NCI-H526 (cell line): Measurements from ENCODE around the gene MED12L.
"Not testable (repeated sequence)": the region's sequence is repeated elsewhere in the genome, so short reads cannot be mapped to it uniquely, and the experiment has no call there.

ENCODE experiments used
- DNase-seq, 2 experiments: peaks; one replicate each; lab custom pipeline; 2025; lab: John Stamatoyannopoulos, UW

The MED12L gene

DNA sequence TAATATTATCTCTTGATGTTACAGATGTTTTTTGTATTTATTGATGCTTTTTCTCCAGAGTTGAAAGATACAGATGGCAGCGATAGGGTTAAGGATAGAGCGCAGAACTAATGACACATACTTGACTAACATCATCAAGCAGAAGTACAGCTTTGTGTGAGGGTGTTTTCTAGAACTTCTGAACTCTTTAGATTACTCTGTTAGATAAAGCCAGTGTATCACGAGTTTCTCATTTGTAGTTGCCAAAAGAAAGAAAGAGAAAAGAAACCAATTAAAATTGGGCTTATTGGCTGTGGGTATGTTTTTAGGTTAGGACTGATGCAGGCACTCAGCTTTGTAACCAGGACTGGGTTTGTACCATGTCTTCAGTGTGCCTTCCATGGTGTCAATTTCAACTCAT lies 124.2 kb downstream of the MED12L start:
- no peak for DNase-seq

DNA sequence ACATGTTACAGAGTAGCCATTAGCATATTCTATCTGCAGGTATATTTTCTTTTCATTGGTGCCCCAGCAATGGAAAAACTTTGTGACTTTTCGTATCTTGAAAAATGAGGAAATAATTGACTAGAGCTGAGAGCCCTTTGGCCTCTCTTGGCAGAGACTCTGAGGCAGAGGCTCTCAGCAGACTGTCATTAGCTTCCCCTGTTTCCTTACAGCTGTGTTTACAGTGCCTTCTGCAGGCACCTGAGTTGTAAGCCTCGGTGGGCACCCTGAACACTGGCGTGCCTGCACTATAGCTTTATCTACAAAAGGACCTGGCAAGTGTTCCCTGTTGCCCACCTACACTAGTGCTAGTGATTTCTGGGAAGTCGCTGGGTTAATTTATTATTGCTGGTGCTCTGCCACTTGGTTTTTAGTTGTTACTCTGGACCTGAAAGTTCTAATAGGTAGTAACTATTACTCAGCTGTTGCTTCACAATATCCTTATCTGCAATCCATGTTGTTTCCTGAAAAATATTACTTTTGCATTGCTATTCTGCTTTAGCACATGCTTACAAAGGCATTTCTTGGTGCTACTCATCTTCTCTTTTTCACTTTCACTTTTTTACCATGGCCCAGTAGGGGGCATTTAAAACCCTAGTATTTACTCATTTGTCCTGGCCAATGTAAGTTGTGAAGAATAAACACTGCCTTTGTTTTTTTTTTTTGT lies 125.4 kb downstream of the MED12L start:
- DNase-seq = no peak

DNA sequence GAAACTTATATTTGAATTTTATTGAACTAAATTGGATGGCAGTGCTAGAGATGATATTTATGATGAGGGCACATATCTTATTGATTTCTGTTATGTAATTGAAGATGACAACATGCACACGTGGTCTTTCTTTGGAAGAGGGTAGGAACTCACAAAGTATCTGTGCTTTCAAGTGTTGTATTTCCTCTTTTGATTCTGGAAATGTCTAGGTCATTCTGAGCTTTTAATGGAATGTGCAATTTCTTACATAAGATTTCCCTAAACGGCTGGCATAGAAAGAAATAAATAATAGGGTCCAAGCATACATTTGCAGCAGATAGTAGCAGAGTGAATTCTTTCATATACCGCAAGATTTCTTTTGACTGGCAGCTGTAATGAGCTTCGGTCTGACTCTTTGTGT lies 127.7 kb downstream of the MED12L start:
- no peak for DNase-seq

DNA sequence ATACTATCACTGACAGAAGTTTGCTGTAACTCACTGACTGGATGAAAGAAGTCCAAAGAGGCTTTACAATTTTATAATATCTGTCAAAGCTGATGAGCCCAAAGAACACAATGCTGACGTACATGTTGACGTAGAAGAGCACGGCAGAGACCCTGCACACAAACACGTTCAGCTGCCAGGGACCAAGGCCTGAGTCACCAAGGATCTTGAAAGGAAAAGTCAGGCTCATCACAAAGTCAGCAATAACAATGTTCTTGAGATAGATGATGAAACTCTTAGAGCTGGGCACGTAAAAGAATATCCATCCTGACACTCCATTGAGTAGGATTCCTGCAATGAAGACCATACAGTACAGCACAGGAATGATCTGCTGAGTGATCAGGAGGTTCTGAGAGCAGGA lies 128.4 kb downstream of the MED12L start:
- DNase-seq = no peak

DNA sequence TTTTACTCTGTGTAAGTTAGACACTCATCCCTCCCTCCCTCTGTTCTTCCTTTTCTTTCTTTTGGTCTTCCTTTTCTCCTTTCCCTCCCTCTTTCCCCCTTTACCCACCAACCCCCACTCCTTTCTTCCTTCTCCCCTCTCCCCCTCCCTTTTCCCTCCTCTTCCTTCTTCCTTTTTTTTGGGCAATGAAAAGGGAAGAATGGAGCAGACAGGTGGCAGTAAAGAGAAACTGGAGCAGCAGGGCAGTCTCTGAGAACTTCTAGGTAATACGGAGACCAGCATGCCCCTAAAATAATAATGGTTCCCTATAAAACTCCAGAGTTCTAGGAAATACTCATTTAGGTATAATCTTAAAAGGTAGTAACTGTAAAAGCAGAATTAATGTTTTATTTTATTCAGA lies 129.0 kb downstream of the MED12L start:
- DNase-seq = no peak

DNA sequence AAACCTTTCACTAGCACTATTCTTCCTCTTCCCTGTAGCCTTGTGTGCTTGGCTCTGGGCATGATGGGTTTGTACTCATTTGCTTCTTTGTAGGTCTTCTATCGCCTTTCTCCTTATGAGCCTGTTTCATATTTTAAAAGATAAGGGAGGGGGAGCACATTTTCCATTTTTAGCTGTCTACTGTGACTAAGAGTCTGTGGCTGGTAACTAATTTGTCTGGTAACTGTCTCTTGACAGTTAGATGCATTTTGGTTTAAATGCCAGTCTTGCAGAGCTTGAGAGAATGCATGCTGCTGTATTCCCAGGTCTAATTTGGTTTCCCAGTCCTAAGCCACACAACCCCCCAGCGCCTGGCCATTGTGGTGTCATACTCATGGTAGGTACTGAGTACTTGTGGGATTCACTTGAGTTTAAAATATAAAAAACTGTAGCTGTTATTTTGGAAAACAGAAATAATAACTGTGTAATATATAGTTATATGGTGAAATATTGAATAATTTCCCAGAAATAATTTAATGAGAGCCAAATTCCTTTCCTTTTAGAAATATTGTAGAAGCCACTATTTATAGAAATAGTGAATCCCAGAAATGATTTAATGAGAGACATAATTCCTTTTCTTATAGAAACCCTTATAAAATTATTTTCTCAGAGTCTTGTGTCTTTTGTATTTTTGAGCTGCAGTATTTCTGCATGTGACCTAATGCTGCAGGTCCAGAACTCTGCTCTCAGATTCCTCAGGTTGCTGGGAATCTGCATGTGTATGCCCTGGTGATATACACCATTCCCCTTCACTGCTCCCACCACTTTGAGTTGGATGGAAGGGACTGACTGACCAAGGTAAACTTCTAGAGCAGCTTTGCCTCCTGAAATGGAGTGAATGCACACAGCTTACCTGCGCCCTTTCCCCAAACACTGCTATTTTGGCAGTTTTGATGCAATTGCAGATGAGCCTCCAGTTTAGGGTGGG lies 131.5 kb downstream of the MED12L start:
- no peak for DNase-seq

DNA sequence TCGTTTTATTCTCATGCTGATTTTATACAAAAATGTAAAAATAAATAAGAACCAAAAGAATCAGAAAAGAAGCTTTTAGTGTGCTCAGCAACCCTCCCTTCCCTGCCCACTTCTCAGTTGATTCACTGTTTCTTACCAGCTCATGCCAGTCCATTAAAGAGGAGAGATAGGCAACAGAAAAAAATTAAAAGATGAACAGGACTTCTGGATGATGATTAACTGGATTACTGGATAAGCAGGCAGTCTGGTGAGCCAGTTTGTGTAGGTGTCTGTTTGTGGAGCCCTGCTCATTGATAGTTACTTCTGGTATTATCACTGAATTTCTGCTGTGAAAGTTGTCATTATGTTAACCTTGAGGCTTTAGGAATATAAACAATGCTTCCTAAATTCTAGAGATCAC lies 132.7 kb downstream of the MED12L start:
- DNase-seq = no peak

DNA sequence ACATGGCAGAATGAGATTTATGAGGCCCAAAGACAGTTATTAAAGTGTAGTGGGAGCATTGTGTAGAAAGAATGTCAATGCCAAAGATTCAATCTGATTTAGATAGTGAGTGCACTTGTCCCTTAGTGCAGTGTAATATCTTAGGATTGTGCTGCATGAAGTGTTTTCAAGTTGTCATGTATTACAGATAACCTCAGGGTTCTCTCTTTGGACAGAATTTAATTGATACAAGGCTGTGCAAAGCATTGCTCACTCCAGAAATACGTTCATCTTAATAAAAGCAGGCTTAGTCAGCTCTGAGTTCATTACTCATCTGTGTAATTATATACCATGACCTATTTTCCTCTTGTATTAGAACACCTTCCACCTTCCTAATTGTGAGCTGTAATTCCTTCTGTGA lies 133.6 kb downstream of the MED12L start:
- DNase-seq = no peak

DNA sequence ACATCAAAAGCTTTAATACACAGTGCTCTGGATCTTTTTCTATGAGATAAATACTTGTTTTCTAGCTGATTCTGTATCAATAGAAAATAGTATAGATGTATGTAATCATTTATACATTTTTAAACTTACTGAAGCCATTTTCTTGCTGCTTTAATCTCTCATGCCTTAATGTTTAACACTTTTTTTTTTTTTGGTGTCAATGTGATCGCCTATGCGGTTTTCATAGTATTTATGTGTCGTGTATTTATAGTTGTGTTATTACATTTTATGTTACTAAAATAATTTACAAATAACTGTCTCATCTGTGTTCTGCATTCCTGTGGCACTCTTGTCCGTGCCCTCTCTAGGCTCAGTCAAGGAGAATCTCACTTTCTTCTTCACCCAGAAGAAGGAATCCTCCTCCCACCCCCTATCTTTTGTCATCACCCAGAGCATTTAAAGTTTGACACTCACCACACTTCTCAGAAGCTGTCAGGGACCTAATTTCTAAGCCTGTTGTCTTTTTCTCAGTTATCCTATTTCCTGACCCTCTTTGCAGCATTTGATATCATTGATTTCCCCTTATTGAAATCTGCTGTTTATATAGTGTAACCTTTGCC lies 138.9 kb downstream of the MED12L start:
- DNase-seq = no peak

DNA sequence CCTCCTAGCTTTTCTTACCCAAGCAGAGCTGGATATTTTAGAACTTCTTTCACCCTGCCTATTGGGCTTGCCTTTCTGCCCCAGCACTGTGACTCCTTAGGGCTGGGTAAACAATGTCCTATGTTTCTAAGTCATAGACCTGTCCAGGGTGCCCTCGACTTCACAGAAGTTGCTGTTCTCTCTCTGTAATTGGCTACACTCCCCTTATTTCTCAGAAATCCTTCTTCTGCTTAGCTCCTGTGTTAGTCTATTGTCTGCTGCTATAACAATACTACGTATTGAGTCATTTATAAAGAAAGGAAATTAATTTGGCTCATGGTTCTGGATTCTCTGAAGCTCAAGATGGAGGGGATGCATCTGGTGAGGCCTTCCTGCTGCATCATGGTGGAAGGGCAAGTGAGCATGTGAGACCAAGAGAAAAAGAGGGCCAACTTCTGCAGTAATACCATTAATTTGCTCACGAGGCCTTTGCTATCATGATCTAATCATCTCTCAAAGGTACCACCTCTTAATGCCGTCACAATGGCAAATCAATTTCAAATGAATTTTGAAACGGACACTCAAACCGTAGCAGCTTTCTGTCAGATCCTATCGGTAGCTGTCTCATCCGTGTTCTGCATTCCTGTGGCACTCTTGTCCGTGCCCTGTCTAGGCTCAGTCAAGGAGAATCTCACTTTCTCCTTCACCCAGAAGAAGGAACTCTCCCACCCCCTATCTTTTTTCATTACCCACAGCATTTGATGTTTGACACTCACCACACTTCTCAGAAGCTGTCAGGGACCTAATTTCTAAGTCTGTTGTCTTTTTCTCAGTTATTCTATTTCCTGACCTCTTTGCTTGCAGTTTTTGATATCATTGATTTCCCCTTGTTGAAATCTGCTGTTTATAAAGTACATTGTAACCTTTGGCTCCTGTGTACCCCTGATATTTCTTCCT lies 139.8 kb downstream of the MED12L start:
- no peak for DNase-seq

DNA sequence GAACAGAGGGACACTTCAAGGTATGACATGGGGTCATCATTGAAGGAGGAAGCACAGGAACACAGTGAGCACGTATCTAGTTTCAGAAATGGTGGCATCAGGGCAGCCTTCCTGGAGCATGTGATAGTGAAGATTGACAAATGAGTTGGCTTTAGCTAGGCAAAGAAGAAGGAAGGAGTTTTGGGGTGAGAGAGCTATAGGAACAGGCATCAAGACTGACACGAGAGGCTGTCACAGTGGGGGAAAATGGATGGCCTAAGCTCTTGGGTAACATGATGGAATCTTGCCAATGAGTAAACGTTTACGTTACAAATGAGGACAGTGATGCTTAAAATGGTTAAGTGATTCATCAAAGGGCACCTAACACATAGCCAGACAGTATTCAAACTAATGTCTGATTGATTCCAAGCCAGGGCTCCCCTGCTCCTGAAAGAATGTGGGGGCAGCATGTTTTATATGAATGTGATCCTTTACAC lies 140.7 kb downstream of the MED12L start:
- DNase-seq = peak in 1 of 2 experiments; percentile 3

DNA sequence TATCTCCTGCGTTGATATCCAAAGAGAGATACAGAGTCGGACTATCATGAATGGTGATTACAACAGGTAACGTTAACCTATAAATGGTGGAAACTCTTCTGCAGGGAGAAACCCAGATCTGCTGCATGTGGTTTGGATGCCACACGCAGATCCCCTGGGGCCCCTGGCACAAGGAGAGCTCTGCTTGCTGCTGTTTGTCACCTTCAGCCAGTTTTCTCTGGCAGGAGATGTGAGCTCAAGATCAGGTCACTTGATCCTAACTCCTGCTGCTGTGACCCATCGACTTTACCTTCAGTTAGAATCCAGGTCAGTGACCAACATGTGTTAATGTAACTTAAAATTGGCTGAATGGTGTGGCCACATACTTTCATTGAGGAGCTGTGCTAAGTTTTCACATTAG lies 141.4 kb downstream of the MED12L start:
- DNase-seq = no peak

DNA sequence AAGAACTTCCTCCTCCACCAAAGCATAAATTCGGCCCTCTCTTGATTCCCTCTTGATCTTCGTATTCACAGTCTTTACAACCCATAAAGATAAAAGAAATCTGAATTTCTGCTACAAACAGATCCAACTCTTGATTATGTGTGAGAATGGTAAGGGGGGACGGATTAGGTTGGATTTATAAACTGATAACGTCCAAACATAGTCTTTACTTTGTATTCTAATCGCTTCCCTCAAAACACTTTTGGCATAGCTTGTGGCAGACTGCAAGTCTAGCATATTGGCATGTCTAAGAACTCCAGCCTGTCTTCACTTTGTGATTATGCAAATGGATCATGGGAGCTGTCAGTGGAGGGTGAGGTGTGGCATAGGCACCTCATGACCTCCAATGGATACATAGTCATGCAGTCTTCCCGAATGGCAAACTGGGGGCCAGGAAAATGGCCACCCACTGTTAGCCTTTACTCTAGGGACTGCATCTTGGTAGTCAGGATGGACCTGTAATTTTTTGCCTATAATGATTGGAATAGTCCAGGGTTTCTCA lies 141.9 kb downstream of the MED12L start:
- peak in 1 of 2 experiments; percentile 63 for DNase-seq

DNA sequence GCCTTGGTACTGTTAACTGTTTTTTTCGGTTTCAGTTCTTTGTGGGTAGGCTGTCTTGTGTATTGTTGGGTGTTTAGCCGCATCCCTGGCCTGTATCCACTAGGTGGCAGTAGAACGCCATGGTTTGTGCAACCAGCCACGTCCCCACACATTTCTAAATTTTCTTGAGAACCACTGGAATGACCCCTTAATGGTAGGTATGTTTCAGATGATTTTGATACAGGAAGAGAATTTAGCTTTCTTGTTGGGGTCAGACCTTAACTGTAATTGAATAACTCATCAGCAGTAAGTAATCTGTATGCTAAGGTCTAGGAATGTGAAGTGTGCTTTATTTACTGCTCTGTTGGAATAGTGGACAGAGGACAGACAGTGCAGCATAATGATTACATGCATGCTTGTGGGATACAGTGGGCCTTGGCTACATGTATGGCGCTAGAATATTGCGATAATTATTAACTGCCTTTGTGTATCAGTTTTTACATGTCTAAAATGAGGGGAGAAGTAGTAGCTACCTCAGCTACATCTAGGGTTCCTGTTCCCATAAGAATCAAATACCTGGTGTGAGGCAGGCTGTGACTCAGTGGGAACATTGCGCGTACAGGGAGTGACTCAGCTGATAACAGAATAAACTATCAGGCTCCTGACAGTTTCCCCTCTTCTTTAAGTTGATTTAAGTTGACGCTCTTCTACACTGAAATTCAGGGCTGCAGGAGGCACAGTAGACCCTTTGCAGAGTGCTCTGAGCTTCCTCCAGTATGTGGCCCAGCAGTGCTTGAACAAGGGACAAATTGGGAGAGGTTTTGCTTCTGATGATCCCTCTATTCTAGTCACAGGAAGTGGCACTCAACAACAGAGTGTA lies 142.6 kb downstream of the MED12L start:
- DNase-seq = peak; percentile 38 to 83

DNA sequence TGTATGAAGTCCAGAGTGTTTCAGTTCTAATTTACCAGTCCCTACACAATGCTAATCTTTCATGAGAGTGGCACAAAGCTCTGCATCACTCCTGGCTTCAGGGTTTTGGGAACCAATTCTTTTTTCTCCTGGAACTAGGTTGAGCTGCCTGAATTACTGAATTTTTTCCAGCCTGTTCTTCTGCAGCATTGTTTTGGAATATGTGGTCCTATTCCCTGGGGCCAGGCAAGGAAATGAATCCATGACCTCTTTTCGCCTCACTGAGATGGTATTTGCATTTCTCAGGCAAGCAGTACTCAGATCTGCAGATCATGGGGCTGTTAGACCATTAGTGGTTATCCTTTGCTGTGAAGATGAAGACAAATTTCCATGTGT lies 143.2 kb downstream of the MED12L start:
- peak; percentile 86 to 89 for DNase-seq

DNA sequence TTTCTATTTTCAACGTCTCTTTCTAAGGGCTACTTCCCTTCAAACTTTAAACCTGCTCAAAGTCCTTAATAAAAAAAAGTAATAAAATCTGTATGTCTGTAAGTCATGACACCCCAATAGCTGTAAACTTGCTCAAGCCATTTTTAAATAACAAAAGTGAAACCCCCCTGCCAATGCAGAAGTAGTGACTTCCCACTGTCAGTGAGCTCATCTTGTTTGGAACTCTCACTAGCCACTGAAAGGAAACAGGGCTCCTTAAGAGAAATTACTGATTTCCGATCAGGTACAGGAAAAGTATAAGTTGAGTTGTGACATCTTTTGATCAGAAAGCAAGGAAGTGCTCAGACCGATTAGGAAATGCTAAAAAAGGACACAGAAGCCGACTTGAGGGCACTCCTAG lies 145.2 kb downstream of the MED12L start:
- DNase-seq = no peak

DNA sequence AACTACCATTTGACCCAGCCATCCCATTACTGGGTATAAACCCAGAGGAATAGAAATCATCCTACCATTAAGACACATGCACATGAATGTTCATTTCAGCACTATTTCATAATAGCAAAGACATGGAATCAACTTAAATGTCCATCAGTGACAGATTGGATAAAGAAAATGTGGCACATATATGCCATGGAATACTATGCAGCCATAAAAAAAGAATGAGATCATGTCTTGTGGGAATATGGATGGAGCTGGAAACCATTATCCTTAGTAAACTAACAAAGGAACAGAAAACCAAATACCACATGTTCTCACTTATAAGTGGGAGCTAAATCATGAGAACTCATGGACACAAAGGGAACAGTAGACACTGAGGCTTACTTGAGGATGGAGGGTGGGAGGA lies 146.9 kb downstream of the MED12L start:
- DNase-seq = not testable (repeated sequence)

DNA sequence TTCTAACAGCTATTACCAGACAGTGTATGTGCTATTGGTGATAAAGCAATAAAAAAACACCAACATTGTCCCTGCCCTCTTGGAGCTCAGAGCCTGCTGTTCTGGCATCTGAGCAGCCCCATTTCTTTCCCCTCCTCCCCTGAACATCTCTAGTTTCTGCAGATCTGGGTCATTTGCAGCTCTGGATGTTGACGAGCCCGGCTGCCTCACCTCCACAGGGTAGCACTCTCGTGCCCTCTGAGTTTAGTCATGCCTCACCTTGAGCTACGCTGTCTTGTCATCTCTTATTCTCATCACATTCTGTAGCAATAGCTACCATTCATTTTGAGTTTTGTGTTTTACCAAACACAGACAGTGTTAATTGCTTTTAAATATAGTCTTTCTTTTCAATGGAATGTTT lies 147.5 kb downstream of the MED12L start:
- DNase-seq = no peak

DNA sequence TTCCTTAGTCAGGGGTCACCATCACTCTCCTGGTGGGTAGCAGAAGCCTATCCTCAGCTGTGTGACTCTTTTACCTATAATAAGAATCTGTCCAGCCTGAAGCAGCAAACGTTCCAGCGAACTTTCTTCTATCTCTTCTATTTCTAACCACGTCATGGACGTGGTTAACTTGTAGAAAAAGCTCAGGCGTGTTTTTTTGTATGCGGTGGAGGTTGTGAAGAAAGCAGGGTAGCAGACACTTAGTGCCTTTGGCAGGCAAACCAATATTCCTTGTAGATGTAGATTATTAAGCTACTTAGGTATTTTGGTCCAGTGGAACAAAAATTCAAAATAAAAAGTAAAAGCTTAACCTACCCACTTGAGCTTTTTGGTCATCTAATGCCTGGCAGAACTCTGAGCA lies 149.4 kb downstream of the MED12L start:
- no peak for DNase-seq

DNA sequence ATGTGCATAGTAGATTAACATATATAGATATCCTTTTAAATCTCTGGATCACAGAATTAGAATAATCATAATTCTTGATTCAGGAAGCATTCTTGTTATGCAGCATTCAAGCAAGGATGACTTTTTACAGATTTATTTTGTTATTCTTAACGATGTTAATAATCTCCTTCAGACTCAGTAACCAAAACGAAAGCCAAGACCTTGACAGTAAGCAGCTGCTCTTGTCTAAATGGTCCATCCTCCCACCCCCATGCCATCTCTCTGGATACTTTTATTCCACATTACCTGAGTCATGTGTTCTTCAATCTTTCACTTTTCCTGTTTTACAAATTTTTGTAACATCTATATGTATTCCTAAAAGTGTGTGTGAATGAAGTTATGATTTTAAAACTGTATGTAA lies 150.9 kb downstream of the MED12L start:
- DNase-seq = no peak
